LHCN-M2 (cell line): ENCODE measurements around the gene MAU2. TPM values are rescaled to one million over a fixed set of nuclear protein-coding genes. Genes with fewer than 3 reads are reported as not detected.

Source experiments
- DNase-seq: peaks from one replicate; pipeline ENCODE4 v3.0.0-alpha.2; 2012; ENCODE audit warnings: low read depth
- total RNA-seq: library from RNA; depleted of rRNA; stranded (reverse); fragments of >200 nt; gene quantifications from 2 replicates; pipeline ENCODE4 v1.2.3, GENCODE V29; 2014

MAU2 gene
- total RNA-seq, 1 experiment from 2014 or later = 23.1 TPM

- no peak for DNase-seq
Measured at GRCh38 chr19:19306191-19306590, 14.4 kb upstream of the MAU2 start.

- DNase-seq = no peak
Measured at GRCh38 chr19:19308373-19308772, 12.3 kb upstream of the MAU2 start.

- DNase-seq = no peak
Measured at GRCh38 chr19:19315444-19315843, 5.2 kb upstream of the MAU2 start.

GRCh38 chr19:19316082-19316481, 4.5 kb upstream of the MAU2 start:
- DNase-seq = no peak

GRCh38 chr19:19319732-19320360, 783 bp upstream of the MAU2 start:
- no peak for DNase-seq

GRCh38 chr19:19321141-19321577, 530 bp downstream of the MAU2 start:
- DNase-seq = no peak

- DNase-seq = no peak
Measured at GRCh38 chr19:19324059-19324770, 3.6 kb downstream of the MAU2 start.

- DNase-seq = no peak
Measured at GRCh38 chr19:19327672-19328071, 7.0 kb downstream of the MAU2 start.

GRCh38 chr19:19329126-19329525, 8.5 kb downstream of the MAU2 start:
- DNase-seq = no peak

GRCh38 chr19:19334063-19334988, 13.7 kb downstream of the MAU2 start:
- no peak for DNase-seq

GRCh38 chr19:19334989-19335344, 14.3 kb downstream of the MAU2 start:
- no peak for DNase-seq

GRCh38 chr19:19335408-19336158, 15.0 kb downstream of the MAU2 start:
- DNase-seq = no peak

- no peak for DNase-seq
Measured at GRCh38 chr19:19336597-19336996, 16.0 kb downstream of the MAU2 start.

GRCh38 chr19:19337120-19337519, 16.5 kb downstream of the MAU2 start:
- no peak for DNase-seq

- DNase-seq = peak; percentile 90
Measured at GRCh38 chr19:19338082-19338481, 17.5 kb downstream of the MAU2 start.

GRCh38 chr19:19341026-19341425, 20.4 kb downstream of the MAU2 start:
- no peak for DNase-seq

GRCh38 chr19:19342086-19343015, 21.7 kb downstream of the MAU2 start:
- DNase-seq = peak; percentile 48

- DNase-seq = no peak
Measured at GRCh38 chr19:19343016-19343362, 22.4 kb downstream of the MAU2 start.

- DNase-seq = no peak
Measured at GRCh38 chr19:19343762-19344161, 23.1 kb downstream of the MAU2 start.

- no peak for DNase-seq
Measured at GRCh38 chr19:19345232-19345631, 24.6 kb downstream of the MAU2 start.

- no peak for DNase-seq
Measured at GRCh38 chr19:19345970-19346369, 25.3 kb downstream of the MAU2 start.
